GM23248 (cell line): ENCODE measurements around the gene WNT9A. TPM values are rescaled to one million over a fixed set of nuclear protein-coding genes. Genes with fewer than 3 reads are reported as not detected.

Source experiments
- DNase-seq: peaks from one replicate; pipeline ENCODE4 v3.0.0-alpha.2; 2015
- H2AFZ ChIP-seq: fragments of 200-600 bp; sonication (generic); 2 replicates; pipeline ENCODE4 v1.6.1; 2016; ENCODE audit warnings: antibody characterized with exemption
- H3F3A ChIP-seq: fragments of 200-600 bp; sonication (generic); 2 replicates; pipeline ENCODE4 v1.6.1; 2016; ENCODE audit warnings: mild to moderate bottlenecking, antibody characterized with exemption, mixed run types; ENCODE audit not compliant: insufficient read depth
- H3K27ac ChIP-seq: fragments of 200-600 bp; sonication (generic); 2 replicates; pipeline ENCODE4 v1.5.1; 2016; ENCODE audit warnings: mild to moderate bottlenecking
- H3K27me3 ChIP-seq: fragments of 200-600 bp; sonication (generic); replicated peaks from 2 replicates; pipeline ENCODE4 v1.6.1; 2016; ENCODE audit warnings: mild to moderate bottlenecking; ENCODE audit not compliant: insufficient read depth
- H3K36me3 ChIP-seq: fragments of 200-600 bp; sonication (generic); 2 replicates; pipeline ENCODE4 v1.6.1; 2016; ENCODE audit warnings: low read depth, mild to moderate bottlenecking
- H3K4me1 ChIP-seq: fragments of 200-600 bp; sonication (generic); 2 replicates; pipeline ENCODE4 v1.6.1; 2016; ENCODE audit warnings: mild to moderate bottlenecking; ENCODE audit not compliant: insufficient read depth
- H3K4me2 ChIP-seq: fragments of 200-600 bp; sonication (generic); one replicate; pipeline ENCODE4 v1.6.1; 2016; ENCODE audit warnings: mild to moderate bottlenecking; ENCODE audit not compliant: unreplicated experiment
- H3K4me3 ChIP-seq: fragments of 200-600 bp; sonication (generic); 2 replicates; pipeline ENCODE4 v1.5.1; 2016; ENCODE audit warnings: mild to moderate bottlenecking
- H3K79me2 ChIP-seq: fragments of 200-600 bp; sonication (generic); 2 replicates; pipeline ENCODE4 v1.6.1; 2016; ENCODE audit warnings: mild to moderate bottlenecking; ENCODE audit not compliant: insufficient read depth
- H3K9ac ChIP-seq: fragments of 200-600 bp; sonication (generic); 2 replicates; pipeline ENCODE4 v1.6.1; 2016; ENCODE audit warnings: mild to moderate bottlenecking
- H3K9me2 ChIP-seq: fragments of 200-600 bp; sonication (generic); 2 replicates; pipeline ENCODE4 v1.6.1; 2016; ENCODE audit warnings: mixed run types, mild to moderate bottlenecking, moderate library complexity; ENCODE audit not compliant: insufficient read depth
- H3K9me3 ChIP-seq: fragments of 200-600 bp; sonication (generic); one replicate; pipeline ENCODE4 v1.6.1; 2017; ENCODE audit warnings: low read depth
- H4K20me1 ChIP-seq: fragments of 200-600 bp; sonication (generic); 2 replicates; pipeline ENCODE4 v1.6.0; 2016; ENCODE audit not compliant: insufficient read depth
- EZH2 ChIP-seq: fragments of 200-600 bp; sonication (generic); IDR thresholded peaks from 2 replicates; pipeline ENCODE4 v1.6.1; 2018; ENCODE audit warnings: antibody characterized with exemption, mild to moderate bottlenecking; ENCODE audit not compliant: insufficient read depth, poor library complexity, severe bottlenecking
- EZH2phosphoT487 ChIP-seq: fragments of 200-600 bp; sonication (generic); IDR thresholded peaks from 2 replicates; pipeline ENCODE4 v1.6.1; 2018; ENCODE audit warnings: antibody characterized with exemption, moderate library complexity, mild to moderate bottlenecking, low read depth; ENCODE audit not compliant: insufficient read depth
- WGBS, 2 experiments: methylation state at CpG; one replicate each; pipeline ENCODE4 v1.1.6; 2015 to 2017; ENCODE audit warnings: low lambda C conversion rate in 2 of 2, low coverage in 1 of 2; ENCODE audit errors: missing lambda C conversion rate in 2 of 2; 5-methylcytosine and 5-hydroxymethylcytosine counted together
- in situ Hi-C: fragments of 300-500 bp; cut with MboI; formaldehyde crosslinking; loops from 2 replicates; pipeline ENCODE4 v1.15.0; 2020
- polyA plus RNA-seq: library from polyadenylated mRNA; unstranded; fragments of >200 nt; fragmentation: Nextera tagmentation; extraction: Ambion mirVana; gene quantifications from 2 replicates; pipeline ENCODE4 v1.2.1, GENCODE V29; 2016
- total RNA-seq: library from RNA; depleted of rRNA; stranded (reverse); fragments of >200 nt; shearing (Covaris generic); gene quantifications from 2 replicates; pipeline ENCODE4 v1.2.3, GENCODE V29; 2014

WNT9A gene
- total and polyA plus RNA-seq, 2 experiments from 2014 or later, result 0.29 to 2.1 TPM

- in situ Hi-C loops, result loop anchor here (10.0 kb wide), 1 partner anchor 191 kb away; no protein-coding TSS in a partner anchor
- no peaks in the 10 kb centered on the region for H3K79me2 ChIP-seq
- H3K9me3 ChIP-seq, result no peaks in the 10 kb centered on the region
- no peak overlapping the region for H3K9ac ChIP-seq
- peaks cover 4% of the 10 kb centered on the region for H3F3A ChIP-seq
- H3K9me2 ChIP-seq, result no peaks in the 10 kb centered on the region
- no peak overlapping the region for H3K4me2 ChIP-seq
- H3K4me3 ChIP-seq, result no peak overlapping the region
- no peaks in the 10 kb centered on the region for H3K36me3 ChIP-seq
- no peak for DNase-seq
- no peak for TF ChIP-seq EZH2phosphoT487
- no peak for TF ChIP-seq EZH2
- H4K20me1 ChIP-seq, result no peaks in the 10 kb centered on the region
- peaks cover 15% of the 10 kb centered on the region; the same call in 1 of the 2 replicates for H3K27me3 ChIP-seq
- no peaks in the 10 kb centered on the region for H3K4me1 ChIP-seq
- H2AFZ ChIP-seq, result no peak overlapping the region
- no peak overlapping the region for H3K27ac ChIP-seq
These were observed 8.1 kb upstream of the WNT9A start for GRCh38 chr1:227955808-227956207.

- peaks cover 4% of the 10 kb centered on the region for H3F3A ChIP-seq
- no peaks in the 10 kb centered on the region for H3K9me2 ChIP-seq
- no peaks in the 10 kb centered on the region for H4K20me1 ChIP-seq
- no peak for TF ChIP-seq EZH2phosphoT487
- no peak for TF ChIP-seq EZH2
- WGBS, 2 experiments, result 12 to 13% methylated on average over 4 of the region's 4 CpGs
- in situ Hi-C loops, result loop anchor here (10.0 kb wide), 1 partner anchor 190 kb away; no protein-coding TSS in a partner anchor
- H3K27ac ChIP-seq, result no peak overlapping the region
- no peak for DNase-seq
- H3K79me2 ChIP-seq, result no peaks in the 10 kb centered on the region
- H2AFZ ChIP-seq, result no peak overlapping the region
- H3K27me3 ChIP-seq, result peaks cover 15% of the 10 kb centered on the region; the same call in 1 of the 2 replicates
- no peaks in the 10 kb centered on the region for H3K9me3 ChIP-seq
- H3K9ac ChIP-seq, result no peak overlapping the region
- no peak overlapping the region for H3K4me2 ChIP-seq
- H3K4me1 ChIP-seq, result no peaks in the 10 kb centered on the region
- no peak overlapping the region for H3K4me3 ChIP-seq
- no peaks in the 10 kb centered on the region for H3K36me3 ChIP-seq
These were observed 6.6 kb upstream of the WNT9A start for GRCh38 chr1:227954163-227954850.

- H2AFZ ChIP-seq, result no peak overlapping the region
- in situ Hi-C loops, result loop anchor here (10.0 kb wide), 1 partner anchor 188 kb away; no protein-coding TSS in a partner anchor
- DNase-seq, result no peak
- no peak overlapping the region for H3K27ac ChIP-seq
- no peak overlapping the region for H3K9ac ChIP-seq
- no peaks in the 10 kb centered on the region for H3K4me1 ChIP-seq
- H3K9me2 ChIP-seq, result no peaks in the 10 kb centered on the region
- peaks cover 4% of the 10 kb centered on the region for H3F3A ChIP-seq
- TF ChIP-seq EZH2, result no peak
- TF ChIP-seq EZH2phosphoT487, result no peak
- WGBS, 2 experiments, result 78 to 84% methylated on average over 3 of the region's 3 CpGs
- H3K9me3 ChIP-seq, result no peaks in the 10 kb centered on the region
- peaks cover 14% of the 10 kb centered on the region; the same call in 1 of the 2 replicates for H3K27me3 ChIP-seq
- no peaks in the 10 kb centered on the region for H4K20me1 ChIP-seq
- no peaks in the 10 kb centered on the region for H3K36me3 ChIP-seq
- H3K79me2 ChIP-seq, result no peaks in the 10 kb centered on the region
- H3K4me2 ChIP-seq, result no peak overlapping the region
- no peak overlapping the region for H3K4me3 ChIP-seq
These were observed 5.3 kb upstream of the WNT9A start for GRCh38 chr1:227953022-227953412.

- Histone ChIP-seq H3K27ac (no peak overlapping the region), H3K36me3 (no peaks in the 10 kb centered on the region), H4K20me1 (no peaks in the 10 kb centered on the region), H3K9ac (no peak overlapping the region), H3K4me2 (no peak overlapping the region), H3F3A (peaks cover 4% of the 10 kb centered on the region), H3K9me3 (no peaks in the 10 kb centered on the region), H3K27me3 (peaks cover 9% of the 10 kb centered on the region; the same call in 1 of the 2 replicates), H2AFZ (no peak overlapping the region), H3K79me2 (no peaks in the 10 kb centered on the region), H3K4me3 (no peak overlapping the region), H3K9me2 (no peaks in the 10 kb centered on the region), H3K4me1 (no peaks in the 10 kb centered on the region)
- TF ChIP-seq EZH2phosphoT487 (no peak), EZH2 (no peak)
- 61 to 66% methylated on average over 18 of the region's 18 CpGs for WGBS, 2 experiments
- in situ Hi-C loops, result loop anchor here (10.0 kb wide), 1 partner anchor 188 kb away; no protein-coding TSS in a partner anchor
- DNase-seq, result no peak
These were observed 4.8 kb upstream of the WNT9A start for GRCh38 chr1:227952374-227953021.
